HepG2 (cell line): ENCODE measurements around the gene AFF2. TPM values are rescaled to one million over a fixed set of nuclear protein-coding genes. Genes with fewer than 3 reads are reported as not detected.

Experiments
- ATAC-seq: fragments of 200-7000 bp; cut with Tn5 transposase; 3 replicates; pipeline ENCODE4 v1.9.1; 2020; ENCODE audit warnings: mild to moderate bottlenecking, moderate library complexity
- BruUV-seq: library from RNA; stranded (reverse); fragments of 400-500 nt; replicated peaks from 2 replicates; lab custom pipeline; 2021; lab: Mats Ljungman, UMichigan
- CTCF ChIA-PET: fragments of 300-600 bp; formaldehyde crosslinking; extraction: SDS; loops from one replicate; lab custom pipeline; 2021; ENCODE audit warnings: low total read pairs, inconsistent platforms, low intra/inter-chr PET ratio; lab: Yijun Ruan, JAX
- POLR2A ChIA-PET: fragments of 350-600 bp; sonication (Branson Sonifier 250); formaldehyde crosslinking; loops from one replicate; lab custom pipeline; 2020; ENCODE audit warnings: antibody characterized with exemption, inconsistent platforms; lab: Yijun Ruan, JAX
- DNase-seq: peaks from one replicate; pipeline ENCODE4 v3.0.0-alpha.2; 2015; ENCODE audit warnings: low spot score
- FAIRE-seq: peaks from 3 replicates; lab custom pipeline; 2011; peaks lifted over from hg19 to GRCh38; lab: Jason Lieb, UNC
- H2AFZ ChIP-seq: one replicate; pipeline ENCODE4 v1.6.1; 2011; ENCODE audit warnings: low read length, inconsistent platforms
- H3K27ac ChIP-seq: fragments of 300-600 bp; 3 replicates; pipeline ENCODE4 v1.8.0; 2011; ENCODE audit warnings: mixed run types, mild to moderate bottlenecking, mixed read lengths, low read length, inconsistent platforms; ENCODE audit not compliant: insufficient read depth; ENCODE audit errors: extremely low read length
- H3K27me3 ChIP-seq, 2 experiments: fragments of 200-600 bp in 1 of 2; 2 replicates in 1 of 2; 3 replicates in 1 of 2; pipeline versions ENCODE4 v1.6.0 to v1.8.0; 2011; ENCODE audit warnings: low read length in 2 of 2, mild to moderate bottlenecking in 2 of 2, moderate library complexity in 2 of 2, inconsistent platforms in 1 of 2; ENCODE audit not compliant: insufficient read depth in 2 of 2, control insufficient read depth in 1 of 2
- H3K36me3 ChIP-seq, 2 experiments: fragments of 200-600 bp in 1 of 2; replicated peaks in 1 of 2; 2 replicates in 1 of 2; 3 replicates in 1 of 2; pipeline versions ENCODE4 v1.5.1 to v1.8.0; 2011; ENCODE audit warnings: low read length in 2 of 2, inconsistent platforms in 1 of 2; ENCODE audit not compliant: insufficient read depth in 2 of 2, control insufficient read depth in 1 of 2
- H3K4me1 ChIP-seq: 2 replicates; pipeline ENCODE4 v1.5.1; 2012; ENCODE audit warnings: low read length, inconsistent platforms; ENCODE audit not compliant: insufficient read depth
- H3K4me2 ChIP-seq: 2 replicates; pipeline ENCODE4 v1.6.0; 2011; ENCODE audit warnings: low read depth, low read length, inconsistent platforms
- H3K4me3 ChIP-seq, 3 experiments: fragments of 200-600 bp in 1 of 3; sonication (generic), shearing (Covaris generic) in 1 of 3; replicated peaks in 1 of 3; 2 replicates each; pipeline ENCODE4 v1.5.1; 2011 to 2016; ENCODE audit warnings: low read length in 3 of 3, inconsistent platforms in 2 of 3, low read depth in 2 of 3, mild to moderate bottlenecking in 2 of 3, control low read depth in 1 of 3, mixed read lengths in 1 of 3; ENCODE audit not compliant: insufficient read depth in 1 of 3
- H3K79me2 ChIP-seq: one replicate; pipeline ENCODE4 v1.6.1; 2011; ENCODE audit warnings: low read length, inconsistent platforms; ENCODE audit not compliant: insufficient read depth
- H3K9ac ChIP-seq: 2 replicates; pipeline ENCODE4 v1.6.0; 2011; ENCODE audit warnings: mild to moderate bottlenecking, low read depth, low read length, inconsistent platforms; ENCODE audit not compliant: insufficient read depth
- H3K9me3 ChIP-seq: 2 replicates; pipeline ENCODE4 v1.5.1; 2012; ENCODE audit warnings: mild to moderate bottlenecking, low read length
- H4K20me1 ChIP-seq: 2 replicates; pipeline ENCODE4 v1.6.0; 2011; ENCODE audit warnings: inconsistent platforms, mild to moderate bottlenecking, low read length, moderate library complexity; ENCODE audit not compliant: insufficient read depth
- ADNP ChIP-seq: sonication (generic); formaldehyde crosslinking; IDR thresholded peaks from 2 replicates; pipeline ENCODE4 v1.4.0; 2020; ENCODE audit warnings: missing genetic modification reagents
- CEBPB ChIP-seq: IDR thresholded peaks from 2 replicates; pipeline ENCODE4 v1.6.1; 2011; ENCODE audit warnings: low read depth, low read length, improper control_type of control experiment, borderline replicate concordance
- EHMT2 ChIP-seq: fragments of 200-600 bp; sonication (generic); IDR thresholded peaks from 2 replicates; pipeline ENCODE4 v1.7.0; 2017; ENCODE audit warnings: antibody characterized with exemption, low read depth, low read length, borderline replicate concordance
- ERF ChIP-seq: IDR thresholded peaks from 2 replicates; pipeline ENCODE4 v1.6.1; 2018; ENCODE audit warnings: missing biosample characterization, missing genetic modification reagents
- GABPB1 ChIP-seq: IDR thresholded peaks from 2 replicates; pipeline ENCODE4 v1.6.1; 2016; ENCODE audit warnings: mild to moderate bottlenecking, missing genetic modification reagents, moderate library complexity, missing compliant biosample characterization
- ISX ChIP-seq: sonication (generic); formaldehyde crosslinking; conservative IDR thresholded peaks from 2 replicates; pipeline ENCODE4 v1.5.0; 2020; ENCODE audit warnings: missing genetic modification reagents
- MXD1 ChIP-seq: sonication (generic); formaldehyde crosslinking; IDR thresholded peaks from 2 replicates; pipeline ENCODE4 v1.4.0; 2020; ENCODE audit warnings: mild to moderate bottlenecking, missing genetic modification reagents
- NFE2L2 ChIP-seq: fragments of 150-350 bp; IDR thresholded peaks from 2 replicates; pipeline ENCODE4 v1.6.1; 2014; ENCODE audit warnings: low read length
- RARG ChIP-seq: sonication (generic); formaldehyde crosslinking; IDR thresholded peaks from 2 replicates; pipeline ENCODE4 v1.4.0; 2020; ENCODE audit warnings: low read depth, mild to moderate bottlenecking, missing genetic modification reagents
- TFE3 ChIP-seq: IDR thresholded peaks from 2 replicates; pipeline ENCODE4 v1.6.1; 2016
- ZBTB20 ChIP-seq: sonication (generic); formaldehyde crosslinking; IDR thresholded peaks from 2 replicates; pipeline ENCODE4 v1.8.1; 2023; ENCODE audit warnings: missing genetic modification reagents, low read depth, mild to moderate bottlenecking, borderline replicate concordance
- ZBTB49 ChIP-seq: sonication (generic); formaldehyde crosslinking; IDR thresholded peaks from 2 replicates; pipeline ENCODE4 v1.4.0; 2020; ENCODE audit warnings: missing genetic modification reagents, borderline replicate concordance
- ZNF124 ChIP-seq: sonication (generic); formaldehyde crosslinking; IDR thresholded peaks from 2 replicates; pipeline ENCODE4 v1.4.0; 2020; ENCODE audit warnings: missing genetic modification reagents
- ZNF282 ChIP-seq: fragments of 450-650 bp; IDR thresholded peaks from 2 replicates; pipeline ENCODE4 v1.6.1; 2018; ENCODE audit not compliant: partially characterized antibody
- ZNF605 ChIP-seq: sonication (generic); formaldehyde crosslinking; IDR thresholded peaks from 2 replicates; pipeline ENCODE4 v1.8.0; 2022; ENCODE audit warnings: mild to moderate bottlenecking, missing genetic modification reagents
- ZSCAN30 ChIP-seq: sonication (generic); formaldehyde crosslinking; IDR thresholded peaks from 2 replicates; pipeline ENCODE4 v1.5.0; 2020; ENCODE audit warnings: mild to moderate bottlenecking, missing genetic modification reagents
- WGBS: methylation state at CpG from one replicate; pipeline ENCODE4 v1.1.6; 2017; ENCODE audit warnings: low lambda C conversion rate; 5-methylcytosine and 5-hydroxymethylcytosine counted together
- in situ Hi-C: cut with HindIII; loops from 2 replicates; pipeline ENCODE4 v1.10.0; 2017; ENCODE audit warnings: low pct_unique_long_range_greater_than_20kb; ENCODE audit not compliant: extremely low pct_ligation_motif_present
- intact Hi-C: fragments of 100-400 bp; cut with micrococcal nuclease; formaldehyde crosslinking; loops from one replicate; pipeline ENCODE4 v1.10.0; 2022; ENCODE audit not compliant: unreplicated experiment
- polyA plus RNA-seq, 8 experiments: library from polyadenylated mRNA; depleted of rRNA in 3 of 8; stranded (reverse) in 7 of 8; unstranded in 1 of 8; fragments of >200 nt; fragmentation: Illumina TruSeq in 4 of 8; extraction: Trizol in 4 of 8; gene quantifications; 2 replicates each; pipeline versions ENCODE4 v1.2.1 to v1.2.3, GENCODE V29; 2011 to 2016; ENCODE audit warnings: low read depth in 4 of 8, missing spikeins in 1 of 8, mixed read lengths in 1 of 8; ENCODE audit not compliant: insufficient read depth in 1 of 8
- total RNA-seq, 5 experiments: library from RNA; depleted of rRNA; stranded (reverse); fragments of >200 nt; fragmentation: Illumina TruSeq; extraction: Trizol; gene quantifications; 2 replicates each; pipeline ENCODE4 v1.2.3, GENCODE V29; 2016; ENCODE audit warnings: low read depth in 1 of 5

AFF2 gene
- total and polyA plus RNA-seq, 2 of the 13 experiments (the other 11 are each of a cell fraction or from before 2014, with no cell fraction given) = not detected

- BruUV-seq = no TSS peak
- TF ChIP-seq CEBPB (no peak), ZSCAN30 (CRISPR knock-in tag) (no peak), MXD1 (CRISPR knock-in tag) (no peak), NFE2L2 (no peak), ADNP (CRISPR knock-in tag) (no peak), ERF (CRISPR knock-in tag) (no peak), ZBTB20 (CRISPR knock-in tag) (no peak)
- DNase-seq (no peak), ATAC-seq (no peak), FAIRE-seq (no peak)
- in situ Hi-C loops (no loop called here), intact Hi-C loops (no loop called here)
- Histone ChIP-seq H3K36me3 (no peaks in the 10 kb centered on the region), H3K4me1 (no peaks in the 10 kb centered on the region), H3K4me2 (no peak overlapping the region), H3K27ac (no peak overlapping the region), H3K27me3 (no peaks in the 10 kb centered on the region), H4K20me1 (no peaks in the 10 kb centered on the region), H3K4me3 (no peak overlapping the region), H2AFZ (no peak overlapping the region), H3K9me3 (peaks cover 7% of the 10 kb centered on the region), H3K9ac (no peak overlapping the region), H3K79me2 (no peaks in the 10 kb centered on the region)
- POLR2A ChIA-PET = no interaction called here
- CTCF ChIA-PET = no interaction called here
- WGBS = 6% methylated on average over 2 of the region's 3 CpGs
Measured at GRCh38 chrX:148722966-148723365, 222.5 kb downstream of the AFF2 start.

GRCh38 chrX:148723551-148723950 lies 223.1 kb downstream of the AFF2 start:
- WGBS = 46% methylated on average over 2 of the region's 2 CpGs
- TF ChIP-seq ZNF124 (CRISPR knock-in tag) = no peak
- no peak for TF ChIP-seq ZNF605 (CRISPR knock-in tag)
- TF ChIP-seq ISX (CRISPR knock-in tag) = no peak
- TF ChIP-seq GABPB1 (CRISPR knock-in tag) = no peak
- TF ChIP-seq TFE3 (CRISPR knock-in tag) = no peak
- no peak for TF ChIP-seq EHMT2
- no peak for TF ChIP-seq ZBTB49 (CRISPR knock-in tag)
- TF ChIP-seq ZNF282 = no peak
- TF ChIP-seq RARG = no peak

More at GRCh38 chrX:148723551-148723950, 223.1 kb downstream of the AFF2 start:
- H3K36me3 ChIP-seq = no peaks in the 10 kb centered on the region
- no peak overlapping the region for H3K4me3 ChIP-seq
- DNase-seq = no peak
- CTCF ChIA-PET = no interaction called here
- H3K4me2 ChIP-seq = no peak overlapping the region
- no peaks in the 10 kb centered on the region for H3K27me3 ChIP-seq
- H4K20me1 ChIP-seq = no peaks in the 10 kb centered on the region
- no peaks in the 10 kb centered on the region for H3K79me2 ChIP-seq
- in situ Hi-C loops (no loop called here), intact Hi-C loops (no loop called here)
- FAIRE-seq = no peak
- H3K9ac ChIP-seq = no peak overlapping the region
- H3K4me1 ChIP-seq = no peaks in the 10 kb centered on the region
- no peak overlapping the region for H3K27ac ChIP-seq
- BruUV-seq = no TSS peak
- ATAC-seq = no peak
- no peak overlapping the region for H2AFZ ChIP-seq
- H3K9me3 ChIP-seq = peaks cover 7% of the 10 kb centered on the region
- POLR2A ChIA-PET = no interaction called here
